Activated T-helper 17 cell treated with anti-CD3 and anti-CD28 coated beads, Interleukin-2, amount 50 U/mL, for 72 hours (primary cell): ENCODE measurements around the gene PLXNA3. TPM values are rescaled to one million over a fixed set of nuclear protein-coding genes. Genes with fewer than 3 reads are reported as not detected.
A peak's percentile ranks its signal among the peaks of the same experiment; 100 is the strongest.

Experiments
- ATAC-seq: fragments of 150-1000 bp; cut with Tn5 transposase; replicated peaks from 2 replicates; pipeline ENCODE4 v1.10.0; 2021; ENCODE audit warnings: mild to moderate bottlenecking, moderate library complexity
- H3K27ac Mint-ChIP-seq: one replicate; pipeline ENCODE4 v1.8.0; 2022; ENCODE audit warnings: mixed read lengths
- H3K27me3 Mint-ChIP-seq: one replicate; pipeline ENCODE4 v1.8.0; 2022; ENCODE audit warnings: mixed read lengths
- H3K36me3 Mint-ChIP-seq: one replicate; pipeline ENCODE4 v1.8.0; 2022; ENCODE audit warnings: low read depth, mild to moderate bottlenecking, mixed read lengths
- H3K4me1 Mint-ChIP-seq: one replicate; pipeline ENCODE4 v1.8.0; 2022; ENCODE audit warnings: mixed read lengths
- H3K4me3 Mint-ChIP-seq: one replicate; pipeline ENCODE4 v1.8.0; 2022; ENCODE audit warnings: mild to moderate bottlenecking, mixed read lengths
- H3K9me3 Mint-ChIP-seq: one replicate; pipeline ENCODE4 v1.8.0; 2022; ENCODE audit warnings: mixed read lengths
- total RNA-seq, 2 donors: library from RNA; stranded (reverse); gene quantifications; one replicate each; pipeline ENCODE4 v1.2.3, GENCODE V29; 2022

Gene PLXNA3
- total RNA-seq, 2 donors from 2014 or later = 63.2 to 67.8 TPM

- H3K36me3 Mint-ChIP-seq = peaks cover 28% of the 10 kb centered on the region
- no peak for ATAC-seq
- H3K4me3 Mint-ChIP-seq = peak overlapping the region; percentile 74
- no peaks in the 10 kb centered on the region for H3K27me3 Mint-ChIP-seq
- H3K4me1 Mint-ChIP-seq = no peaks in the 10 kb centered on the region
- H3K27ac Mint-ChIP-seq = no peak overlapping the region
- no peaks in the 10 kb centered on the region for H3K9me3 Mint-ChIP-seq
Measured at GRCh38 chrX:154460326-154460725, 2.2 kb downstream of the PLXNA3 start.

DNA sequence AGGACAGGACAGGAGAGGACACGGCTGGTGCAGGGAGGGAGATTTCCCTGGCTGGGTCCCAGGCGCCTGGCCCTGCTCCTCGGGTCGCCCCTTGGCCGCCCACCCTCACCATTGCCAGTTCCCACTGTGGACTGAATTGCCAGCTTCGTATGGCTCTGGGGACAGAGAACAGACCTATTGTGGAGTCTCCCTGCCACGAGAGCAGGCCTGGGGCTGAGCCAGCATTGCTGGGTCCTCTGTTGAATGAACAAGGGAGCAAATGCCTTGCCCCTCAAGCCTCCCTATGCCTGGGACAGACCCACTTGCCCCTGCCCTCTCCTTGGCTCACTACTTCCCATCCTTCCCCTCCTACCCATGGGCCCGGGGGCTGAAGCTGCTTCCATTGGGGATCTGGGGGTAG is 4.3 kb downstream of the PLXNA3 start:
- no peaks in the 10 kb centered on the region for H3K27me3 Mint-ChIP-seq

DNA sequence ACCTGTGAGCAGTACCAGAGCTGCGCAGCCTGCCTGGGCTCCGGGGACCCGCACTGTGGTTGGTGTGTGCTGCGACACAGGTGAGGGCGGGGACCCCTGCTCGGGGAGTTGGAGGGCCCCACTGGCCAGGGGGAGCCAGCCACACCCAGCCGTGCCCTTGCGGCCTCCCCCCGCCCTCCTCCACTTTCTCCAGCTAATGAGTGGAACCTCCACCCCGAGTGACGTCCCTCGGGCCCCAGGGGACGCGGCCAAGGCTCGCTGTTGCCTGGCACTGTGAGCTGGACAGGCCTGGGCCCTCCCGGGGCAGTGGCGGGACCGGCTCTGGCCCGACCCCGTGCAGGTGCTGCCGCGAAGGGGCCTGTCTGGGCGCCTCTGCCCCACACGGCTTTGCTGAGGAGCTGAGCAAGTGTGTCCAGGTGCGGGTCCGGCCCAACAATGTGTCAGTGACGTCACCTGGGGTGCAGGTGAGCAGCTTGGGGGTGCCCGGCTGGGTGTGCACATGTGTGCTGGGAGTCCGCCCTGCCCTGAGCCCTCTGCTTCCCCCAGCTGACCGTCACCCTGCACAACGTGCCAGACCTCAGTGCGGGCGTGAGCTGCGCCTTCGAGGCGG is 5.6 kb downstream of the PLXNA3 start:
- H3K4me1 Mint-ChIP-seq = no peaks in the 10 kb centered on the region
- H3K27ac Mint-ChIP-seq = no peak overlapping the region
- H3K9me3 Mint-ChIP-seq = no peaks in the 10 kb centered on the region
- ATAC-seq = no peak
- H3K36me3 Mint-ChIP-seq = peaks cover 28% of the 10 kb centered on the region
- no peak overlapping the region for H3K4me3 Mint-ChIP-seq
- H3K27me3 Mint-ChIP-seq = no peaks in the 10 kb centered on the region

More for the DNA sequence above, 4.3 kb downstream of the PLXNA3 start:
- Mint-ChIP-seq H3K27ac (no peak overlapping the region), H3K36me3 (peaks cover 32% of the 10 kb centered on the region), H3K9me3 (no peaks in the 10 kb centered on the region), H3K4me1 (no peaks in the 10 kb centered on the region), H3K4me3 (no peak overlapping the region)
- ATAC-seq = no peak

DNA sequence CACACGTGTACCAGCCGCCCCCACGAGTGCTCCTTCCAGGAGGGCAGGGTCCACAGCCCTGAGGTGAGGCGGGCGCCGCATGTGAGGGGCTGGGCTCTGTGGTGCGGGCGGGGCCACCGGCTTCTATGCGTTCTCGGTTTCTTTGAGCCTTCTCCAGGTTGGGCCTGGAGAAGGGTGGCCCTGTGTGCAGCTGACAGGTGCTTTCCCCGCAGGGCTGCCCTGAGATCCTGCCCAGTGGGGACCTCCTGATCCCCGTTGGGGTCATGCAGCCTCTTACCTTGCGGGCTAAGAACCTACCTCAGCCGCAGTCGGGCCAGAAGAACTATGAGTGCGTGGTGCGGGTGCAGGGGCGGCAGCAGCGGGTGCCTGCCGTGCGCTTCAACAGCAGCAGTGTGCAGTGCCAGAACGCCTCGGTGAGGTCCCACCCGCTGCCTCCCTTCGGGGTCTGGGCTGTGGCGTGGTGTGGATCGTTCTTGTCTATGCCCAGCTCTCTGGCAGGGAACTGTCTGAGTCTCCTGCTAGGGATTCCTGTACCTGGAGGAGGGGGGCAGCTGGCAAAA is 6.8 kb downstream of the PLXNA3 start:
- no peaks in the 10 kb centered on the region for H3K27me3 Mint-ChIP-seq
- H3K27ac Mint-ChIP-seq = no peak overlapping the region
- no peak for ATAC-seq
- H3K4me1 Mint-ChIP-seq = no peaks in the 10 kb centered on the region
- no peak overlapping the region for H3K4me3 Mint-ChIP-seq
- H3K36me3 Mint-ChIP-seq = peaks cover 30% of the 10 kb centered on the region
- no peaks in the 10 kb centered on the region for H3K9me3 Mint-ChIP-seq

GRCh38 chrX:154465601-154466000 is 7.5 kb downstream of the PLXNA3 start:
- H3K27me3 Mint-ChIP-seq = no peaks in the 10 kb centered on the region
- no peak overlapping the region for H3K27ac Mint-ChIP-seq
- H3K9me3 Mint-ChIP-seq = no peaks in the 10 kb centered on the region
- ATAC-seq = no peak
- no peaks in the 10 kb centered on the region for H3K4me1 Mint-ChIP-seq
- peaks cover 38% of the 10 kb centered on the region for H3K36me3 Mint-ChIP-seq
- H3K4me3 Mint-ChIP-seq = no peak overlapping the region

DNA sequence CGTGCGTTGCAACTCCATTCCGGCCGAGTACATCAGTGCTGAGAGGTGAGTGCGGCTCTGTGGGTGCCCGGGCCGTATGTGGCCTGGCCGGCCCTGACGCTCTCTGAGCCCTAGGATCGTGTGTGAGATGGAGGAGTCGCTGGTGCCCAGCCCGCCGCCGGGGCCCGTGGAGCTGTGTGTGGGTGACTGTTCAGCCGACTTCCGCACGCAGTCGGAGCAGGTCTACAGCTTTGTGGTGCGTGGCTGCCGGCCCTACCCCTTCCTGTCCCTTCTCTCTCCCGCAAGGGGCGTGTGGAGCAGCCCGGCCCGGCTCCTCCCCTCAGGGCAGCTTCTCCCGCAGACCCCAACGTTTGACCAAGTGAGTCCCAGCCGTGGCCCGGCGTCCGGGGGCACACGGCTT is 8.0 kb downstream of the PLXNA3 start:
- H3K4me1 Mint-ChIP-seq = no peaks in the 10 kb centered on the region
- H3K9me3 Mint-ChIP-seq = no peaks in the 10 kb centered on the region
- H3K4me3 Mint-ChIP-seq = no peak overlapping the region
- peaks cover 37% of the 10 kb centered on the region for H3K36me3 Mint-ChIP-seq
- H3K27me3 Mint-ChIP-seq = no peaks in the 10 kb centered on the region
- ATAC-seq = no peak
- no peak overlapping the region for H3K27ac Mint-ChIP-seq

DNA sequence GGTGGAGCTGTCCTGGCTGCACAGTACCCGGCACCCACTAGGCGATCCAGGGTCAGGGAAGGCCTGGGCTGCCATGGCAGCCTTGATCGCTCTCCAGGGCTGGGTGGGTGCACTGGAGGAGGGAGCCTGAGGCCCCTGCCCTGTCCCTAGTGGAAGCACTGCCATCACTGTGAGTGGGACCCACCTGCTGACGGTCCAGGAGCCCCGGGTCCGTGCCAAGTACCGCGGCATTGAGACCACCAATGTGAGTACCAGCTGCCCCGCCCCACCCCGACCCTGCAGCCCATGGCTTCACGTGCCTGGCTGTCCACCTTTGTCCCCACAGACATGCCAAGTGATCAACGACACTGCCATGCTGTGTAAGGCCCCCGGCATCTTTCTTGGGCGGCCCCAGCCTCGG is 8.8 kb downstream of the PLXNA3 start:
- no peak overlapping the region for H3K4me3 Mint-ChIP-seq
- H3K4me1 Mint-ChIP-seq = no peaks in the 10 kb centered on the region
- no peak overlapping the region for H3K27ac Mint-ChIP-seq
- no peaks in the 10 kb centered on the region for H3K9me3 Mint-ChIP-seq
- peaks cover 29% of the 10 kb centered on the region for H3K36me3 Mint-ChIP-seq
- ATAC-seq = no peak
- no peaks in the 10 kb centered on the region for H3K27me3 Mint-ChIP-seq

DNA sequence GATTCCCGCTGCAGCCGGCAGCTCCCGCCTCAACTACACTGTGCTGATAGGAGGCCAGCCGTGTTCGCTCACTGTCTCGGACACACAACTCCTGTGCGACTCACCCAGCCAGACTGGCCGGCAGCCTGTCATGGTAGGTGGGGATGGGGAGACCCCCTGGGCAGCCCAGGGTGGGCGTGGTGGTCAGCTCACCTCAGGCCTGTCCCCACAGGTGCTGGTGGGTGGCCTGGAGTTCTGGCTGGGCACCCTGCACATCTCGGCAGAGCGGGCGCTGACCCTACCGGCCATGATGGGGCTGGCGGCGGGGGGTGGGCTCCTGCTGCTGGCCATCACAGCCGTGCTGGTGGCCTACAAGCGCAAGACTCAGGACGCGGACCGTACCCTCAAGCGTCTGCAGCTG is 9.5 kb downstream of the PLXNA3 start:
- H3K4me1 Mint-ChIP-seq = no peaks in the 10 kb centered on the region
- H3K36me3 Mint-ChIP-seq = peaks cover 26% of the 10 kb centered on the region
- no peak overlapping the region for H3K27ac Mint-ChIP-seq
- no peak for ATAC-seq
- H3K27me3 Mint-ChIP-seq = no peaks in the 10 kb centered on the region
- no peak overlapping the region for H3K4me3 Mint-ChIP-seq
- no peaks in the 10 kb centered on the region for H3K9me3 Mint-ChIP-seq

DNA sequence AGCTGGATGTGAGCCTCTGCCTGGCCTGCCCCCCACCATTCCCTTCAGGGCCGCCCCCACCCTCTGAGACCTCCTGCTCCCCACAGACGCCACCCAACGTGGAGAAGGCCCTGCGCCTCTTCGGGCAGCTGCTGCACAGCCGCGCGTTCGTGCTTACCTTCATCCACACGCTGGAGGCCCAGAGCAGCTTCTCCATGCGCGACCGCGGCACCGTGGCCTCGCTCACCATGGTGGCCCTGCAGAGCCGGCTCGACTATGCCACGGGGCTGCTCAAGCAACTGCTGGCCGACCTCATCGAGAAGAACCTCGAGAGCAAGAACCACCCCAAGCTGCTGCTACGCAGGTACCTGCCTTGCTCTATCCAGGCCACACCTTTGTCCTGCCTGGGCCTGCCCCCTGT is 10.1 kb downstream of the PLXNA3 start:
- Mint-ChIP-seq H3K27ac (no peak overlapping the region), H3K36me3 (peaks cover 31% of the 10 kb centered on the region), H3K9me3 (no peaks in the 10 kb centered on the region), H3K27me3 (no peaks in the 10 kb centered on the region), H3K4me1 (no peaks in the 10 kb centered on the region), H3K4me3 (no peak overlapping the region)
- ATAC-seq = no peak

- Mint-ChIP-seq H3K27ac (no peak overlapping the region), H3K9me3 (no peaks in the 10 kb centered on the region), H3K36me3 (peaks cover 36% of the 10 kb centered on the region)
Measured at GRCh38 chrX:154469114-154469513, 11.0 kb downstream of the PLXNA3 start.

DNA sequence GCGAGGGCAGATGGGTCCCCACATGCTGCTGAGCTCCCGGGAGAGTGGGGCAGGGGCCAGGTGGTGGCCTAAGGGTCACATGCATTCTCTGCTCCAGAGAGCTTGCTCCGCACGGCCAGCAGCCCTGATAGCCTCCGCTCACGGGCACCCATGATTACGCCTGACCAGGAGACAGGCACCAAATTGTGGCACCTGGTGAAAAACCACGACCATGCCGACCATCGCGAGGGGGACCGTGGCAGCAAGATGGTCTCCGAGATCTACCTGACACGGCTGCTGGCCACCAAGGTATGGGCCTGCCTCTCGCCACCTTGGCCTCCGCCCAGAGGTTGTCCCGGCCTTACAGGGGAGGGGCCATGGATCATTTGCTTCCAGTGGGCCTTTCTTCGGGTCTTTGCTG is 11.8 kb downstream of the PLXNA3 start:
- no peak overlapping the region for H3K27ac Mint-ChIP-seq
- peaks cover 30% of the 10 kb centered on the region for H3K36me3 Mint-ChIP-seq
- no peaks in the 10 kb centered on the region for H3K4me1 Mint-ChIP-seq
- H3K27me3 Mint-ChIP-seq = no peaks in the 10 kb centered on the region
- no peak overlapping the region for H3K4me3 Mint-ChIP-seq
- ATAC-seq = no peak
- no peaks in the 10 kb centered on the region for H3K9me3 Mint-ChIP-seq

More at GRCh38 chrX:154469114-154469513, 11.0 kb downstream of the PLXNA3 start:
- no peak for ATAC-seq
- no peak overlapping the region for H3K4me3 Mint-ChIP-seq
- H3K27me3 Mint-ChIP-seq = no peaks in the 10 kb centered on the region
- H3K4me1 Mint-ChIP-seq = no peaks in the 10 kb centered on the region

DNA sequence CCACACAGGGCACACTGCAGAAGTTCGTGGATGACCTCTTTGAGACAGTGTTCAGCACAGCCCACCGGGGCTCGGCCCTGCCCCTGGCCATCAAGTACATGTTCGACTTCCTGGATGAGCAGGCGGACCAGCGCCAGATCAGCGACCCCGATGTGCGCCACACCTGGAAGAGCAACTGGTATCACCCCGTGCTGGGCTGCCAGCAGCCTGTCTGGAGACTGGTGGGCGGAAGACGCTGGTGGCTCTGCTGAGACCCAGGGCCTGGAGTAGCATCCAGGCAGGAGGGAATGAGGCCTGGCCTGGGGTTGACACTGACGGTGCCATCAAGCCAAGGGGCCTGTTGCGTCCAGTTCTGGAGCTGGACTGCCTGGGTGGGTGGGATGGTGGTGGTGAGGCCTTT is 12.4 kb downstream of the PLXNA3 start:
- Mint-ChIP-seq H3K9me3 (no peaks in the 10 kb centered on the region), H3K27ac (no peak overlapping the region), H3K4me3 (no peak overlapping the region), H3K4me1 (no peaks in the 10 kb centered on the region), H3K27me3 (no peaks in the 10 kb centered on the region), H3K36me3 (peaks cover 30% of the 10 kb centered on the region)
- no peak for ATAC-seq

DNA sequence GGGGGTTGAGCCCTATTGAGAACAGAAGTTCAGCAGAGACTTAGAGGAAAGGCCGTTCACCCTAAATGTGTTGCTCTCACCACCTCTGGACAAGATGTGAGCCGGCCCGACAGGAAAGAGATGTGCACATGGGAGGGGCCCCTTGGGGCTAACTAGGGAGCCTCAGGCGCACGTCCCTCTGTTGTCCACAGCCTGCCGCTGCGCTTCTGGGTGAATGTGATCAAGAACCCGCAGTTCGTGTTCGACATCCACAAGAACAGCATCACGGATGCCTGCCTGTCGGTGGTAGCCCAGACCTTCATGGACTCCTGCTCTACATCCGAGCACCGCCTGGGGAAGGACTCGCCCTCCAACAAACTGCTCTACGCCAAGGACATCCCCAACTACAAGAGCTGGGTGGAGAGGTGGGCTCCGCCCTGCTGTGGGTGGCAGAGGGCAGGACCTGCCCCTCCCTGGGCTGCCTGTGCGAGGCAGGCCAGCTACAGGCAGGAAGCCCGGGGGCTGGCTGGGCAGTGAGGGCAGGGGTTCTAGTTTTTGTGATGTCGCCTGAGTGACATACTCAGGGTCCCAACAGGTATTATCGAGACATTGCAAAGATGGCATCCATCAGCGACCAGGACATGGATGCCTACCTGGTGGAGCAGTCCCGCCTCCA is 13.0 kb downstream of the PLXNA3 start:
- no peaks in the 10 kb centered on the region for H3K4me1 Mint-ChIP-seq
- ATAC-seq = no peak
- no peak overlapping the region for H3K27ac Mint-ChIP-seq
- H3K27me3 Mint-ChIP-seq = no peaks in the 10 kb centered on the region
- peaks cover 28% of the 10 kb centered on the region for H3K36me3 Mint-ChIP-seq
- H3K9me3 Mint-ChIP-seq = no peaks in the 10 kb centered on the region
- no peak overlapping the region for H3K4me3 Mint-ChIP-seq

DNA sequence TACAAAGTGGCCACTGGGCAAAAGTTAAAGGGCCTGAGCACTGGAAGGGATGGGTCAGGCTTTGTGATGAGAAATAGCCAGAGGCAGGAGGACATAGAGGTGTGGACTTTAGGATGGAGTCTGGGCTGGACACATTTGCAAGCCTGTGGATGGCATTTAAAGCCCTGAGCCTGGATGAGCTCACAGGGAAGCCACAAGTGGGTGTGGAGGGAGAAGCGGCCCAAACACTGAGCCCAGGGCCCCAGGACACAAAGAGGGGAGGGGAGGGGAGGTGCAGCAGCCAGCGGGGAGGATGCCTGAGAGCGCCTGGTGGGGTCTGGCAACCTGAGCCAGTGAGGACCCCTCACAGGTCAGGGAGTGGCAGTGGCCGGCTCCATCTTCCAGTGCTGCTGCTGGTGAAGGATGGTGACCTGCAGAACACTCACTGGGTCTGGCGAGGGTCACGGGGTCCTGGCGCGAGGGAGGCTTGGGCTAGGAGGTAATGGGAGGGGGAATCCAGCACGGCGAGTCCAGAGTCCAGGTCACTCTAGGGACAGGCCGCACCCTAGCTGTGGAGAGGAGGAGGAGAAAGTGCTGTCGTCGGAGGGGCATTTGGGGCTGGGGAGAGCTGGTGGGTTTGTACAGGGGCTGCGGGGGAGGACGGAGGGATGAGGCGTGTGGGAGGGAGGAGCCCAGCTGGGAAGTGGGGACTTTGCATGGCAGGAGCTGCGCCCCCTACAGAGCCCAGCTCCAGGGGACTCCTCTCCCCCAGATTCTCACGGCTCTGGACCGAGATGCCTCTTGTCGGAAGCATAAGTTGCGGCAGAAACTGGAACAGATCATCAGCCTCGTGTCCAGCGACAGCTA is 14.0 kb downstream of the PLXNA3 start:
- H3K36me3 Mint-ChIP-seq = peaks cover 32% of the 10 kb centered on the region
- H3K27ac Mint-ChIP-seq = no peak overlapping the region
- no peaks in the 10 kb centered on the region for H3K27me3 Mint-ChIP-seq
- ATAC-seq = no peak
- no peaks in the 10 kb centered on the region for H3K9me3 Mint-ChIP-seq
- H3K4me1 Mint-ChIP-seq = no peaks in the 10 kb centered on the region
- no peak overlapping the region for H3K4me3 Mint-ChIP-seq
